HepG2 (cell line): ENCODE measurements around the gene SEMA3F. TPM values are rescaled to one million over a fixed set of nuclear protein-coding genes. Genes with fewer than 3 reads are reported as not detected.

ENCODE experiments used
- DNMT3B ChIP-seq: conservative IDR thresholded peaks from 2 replicates; pipeline ENCODE4 v1.6.1; 2016; ENCODE audit warnings: missing biosample characterization, control low read depth
- GATAD1 ChIP-seq: IDR thresholded peaks from 2 replicates; pipeline ENCODE4 v1.6.1; 2016; ENCODE audit warnings: missing genetic modification reagents, missing compliant biosample characterization
- HDAC1 ChIP-seq: sonication (generic); formaldehyde crosslinking; IDR thresholded peaks from 2 replicates; pipeline ENCODE4 v1.5.1; 2020; ENCODE audit warnings: mild to moderate bottlenecking, missing genetic modification reagents
- HMG20B ChIP-seq: conservative IDR thresholded peaks from 2 replicates; pipeline ENCODE4 v1.6.1; 2016; ENCODE audit warnings: missing genetic modification reagents, missing compliant biosample characterization
- MAF1 ChIP-seq: sonication (generic); formaldehyde crosslinking; IDR thresholded peaks from 2 replicates; pipeline ENCODE4 v1.5.0; 2020; ENCODE audit warnings: missing genetic modification reagents, borderline replicate concordance
- MIXL1 ChIP-seq: IDR thresholded peaks from 2 replicates; pipeline ENCODE4 v1.6.1; 2016
- NR2F1 ChIP-seq, 2 experiments: fragments of 450-650 bp in 1 of 2; formaldehyde crosslinking in 1 of 2; IDR thresholded peaks; 2 replicates each; pipeline versions ENCODE4 v1.5.0 to v1.6.1; 2016 to 2020; ENCODE audit warnings: mild to moderate bottlenecking in 1 of 2, missing compliant biosample characterization in 1 of 2, missing genetic modification reagents in 1 of 2, moderate library complexity in 1 of 2
- NR3C1 ChIP-seq: sonication (generic); formaldehyde crosslinking; IDR thresholded peaks from 2 replicates; pipeline ENCODE4 v1.4.0; 2020; ENCODE audit warnings: missing genetic modification reagents
- RAD51 ChIP-seq: fragments of 450-650 bp; IDR thresholded peaks from 2 replicates; pipeline ENCODE4 v1.6.1; 2016; ENCODE audit warnings: borderline replicate concordance
- STAT5B ChIP-seq: sonication (generic); formaldehyde crosslinking; IDR thresholded peaks from 2 replicates; pipeline ENCODE4 v1.4.0; 2020; ENCODE audit warnings: missing genetic modification reagents
- ZBTB1 ChIP-seq: sonication (generic); formaldehyde crosslinking; IDR thresholded peaks from 2 replicates; pipeline ENCODE4 v1.4.0; 2020; ENCODE audit warnings: missing genetic modification reagents, borderline replicate concordance
- ZFP1 ChIP-seq: IDR thresholded peaks from 2 replicates; pipeline ENCODE4 v1.6.1; 2016
- ZNF468 ChIP-seq: sonication (generic); formaldehyde crosslinking; IDR thresholded peaks from 2 replicates; pipeline ENCODE4 v1.8.0; 2022; ENCODE audit warnings: mild to moderate bottlenecking, moderate library complexity, missing genetic modification reagents
- ZNF709 ChIP-seq: sonication (generic); formaldehyde crosslinking; IDR thresholded peaks from 2 replicates; pipeline ENCODE4 v1.5.0; 2020; ENCODE audit warnings: mild to moderate bottlenecking, missing genetic modification reagents
- ZNF775 ChIP-seq: sonication (generic); formaldehyde crosslinking; IDR thresholded peaks from 2 replicates; pipeline ENCODE4 v1.4.0; 2020; ENCODE audit warnings: missing genetic modification reagents, mild to moderate bottlenecking, moderate library complexity, borderline replicate concordance
- polyA plus RNA-seq, 8 experiments: library from polyadenylated mRNA; depleted of rRNA in 3 of 8; stranded (reverse) in 7 of 8; unstranded in 1 of 8; fragments of >200 nt; fragmentation: Illumina TruSeq in 4 of 8; extraction: Trizol in 4 of 8; gene quantifications; 2 replicates each; pipeline versions ENCODE4 v1.2.1 to v1.2.3, GENCODE V29; 2011 to 2016; ENCODE audit warnings: low read depth in 4 of 8, missing spikeins in 1 of 8, mixed read lengths in 1 of 8; ENCODE audit not compliant: insufficient read depth in 1 of 8
- total RNA-seq, 5 experiments: library from RNA; depleted of rRNA; stranded (reverse); fragments of >200 nt; fragmentation: Illumina TruSeq; extraction: Trizol; gene quantifications; 2 replicates each; pipeline ENCODE4 v1.2.3, GENCODE V29; 2016; ENCODE audit warnings: low read depth in 1 of 5
- TF ChIP-seq, protein P1 (sequence below): sonication (generic); formaldehyde crosslinking; conservative IDR thresholded peaks from 2 replicates; pipeline ENCODE4 v1.8.1; 2023; ENCODE audit warnings: missing genetic modification reagents
- TF ChIP-seq, protein P2 (sequence below): sonication (generic); formaldehyde crosslinking; IDR thresholded peaks from 2 replicates; pipeline ENCODE4 v1.5.1; 2020; ENCODE audit warnings: missing genetic modification reagents, mild to moderate bottlenecking, borderline replicate concordance
- TF ChIP-seq, protein P3 (sequence below): sonication (generic); formaldehyde crosslinking; IDR thresholded peaks from 2 replicates; pipeline ENCODE4 v1.9.0; 2021; ENCODE audit warnings: missing genetic modification reagents, mild to moderate bottlenecking, borderline replicate concordance
- TF ChIP-seq, protein P4 (sequence below): sonication (generic); formaldehyde crosslinking; IDR thresholded peaks from 2 replicates; pipeline ENCODE4 v1.9.0; 2021; ENCODE audit warnings: missing genetic modification reagents, borderline replicate concordance
- TF ChIP-seq, protein P5 (sequence below): sonication (generic); formaldehyde crosslinking; IDR thresholded peaks from 2 replicates; pipeline ENCODE4 v1.4.0; 2020; ENCODE audit warnings: missing genetic modification reagents

SEMA3F gene
- total and polyA plus RNA-seq, 2 of the 13 experiments (the other 11 are each of a cell fraction or from before 2014, with no cell fraction given), result 7.6 to 17.2 TPM

DNA sequence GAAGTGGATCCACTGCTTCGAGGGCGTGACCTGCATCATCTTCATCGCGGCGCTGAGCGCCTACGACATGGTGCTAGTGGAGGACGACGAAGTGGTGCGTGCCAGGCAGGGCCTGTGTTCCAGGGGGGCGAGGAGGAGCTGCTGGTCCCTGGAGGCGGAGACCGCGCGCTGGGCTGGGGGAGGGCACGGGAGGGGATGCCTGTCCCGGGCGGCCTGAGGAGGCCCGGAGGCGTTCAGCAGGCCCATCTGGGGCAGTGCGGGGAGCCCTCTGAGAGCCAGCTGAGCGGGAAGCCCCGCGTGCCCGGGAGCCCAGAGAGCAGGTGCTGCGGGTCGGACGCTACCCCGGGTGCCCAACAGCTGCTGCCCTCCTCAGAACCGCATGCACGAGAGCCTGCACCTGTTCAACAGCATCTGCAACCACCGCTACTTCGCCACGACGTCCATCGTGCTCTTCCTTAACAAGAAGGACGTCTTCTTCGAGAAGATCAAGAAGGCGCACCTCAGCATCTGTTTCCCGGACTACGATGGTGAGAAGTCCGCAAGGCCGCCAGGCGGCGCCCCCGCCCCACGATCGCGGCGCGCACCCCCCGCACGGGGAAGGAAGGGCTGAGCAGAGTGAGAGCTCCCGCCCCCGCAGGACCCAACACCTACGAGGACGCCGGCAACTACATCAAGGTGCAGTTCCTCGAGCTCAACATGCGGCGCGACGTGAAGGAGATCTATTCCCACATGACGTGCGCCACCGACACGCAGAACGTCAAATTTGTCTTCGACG, 39.2 kb downstream of the SEMA3F start (continued):
- TF ChIP-seq, protein P1, sequence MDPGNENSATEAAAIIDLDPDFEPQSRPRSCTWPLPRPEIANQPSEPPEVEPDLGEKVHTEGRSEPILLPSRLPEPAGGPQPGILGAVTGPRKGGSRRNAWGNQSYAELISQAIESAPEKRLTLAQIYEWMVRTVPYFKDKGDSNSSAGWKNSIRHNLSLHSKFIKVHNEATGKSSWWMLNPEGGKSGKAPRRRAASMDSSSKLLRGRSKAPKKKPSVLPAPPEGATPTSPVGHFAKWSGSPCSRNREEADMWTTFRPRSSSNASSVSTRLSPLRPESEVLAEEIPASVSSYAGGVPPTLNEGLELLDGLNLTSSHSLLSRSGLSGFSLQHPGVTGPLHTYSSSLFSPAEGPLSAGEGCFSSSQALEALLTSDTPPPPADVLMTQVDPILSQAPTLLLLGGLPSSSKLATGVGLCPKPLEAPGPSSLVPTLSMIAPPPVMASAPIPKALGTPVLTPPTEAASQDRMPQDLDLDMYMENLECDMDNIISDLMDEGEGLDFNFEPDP, result no peak
- no peak for TF ChIP-seq DNMT3B (CRISPR knock-in tag)
- TF ChIP-seq HDAC1, result peak; percentile 55
- TF ChIP-seq, protein P2, sequence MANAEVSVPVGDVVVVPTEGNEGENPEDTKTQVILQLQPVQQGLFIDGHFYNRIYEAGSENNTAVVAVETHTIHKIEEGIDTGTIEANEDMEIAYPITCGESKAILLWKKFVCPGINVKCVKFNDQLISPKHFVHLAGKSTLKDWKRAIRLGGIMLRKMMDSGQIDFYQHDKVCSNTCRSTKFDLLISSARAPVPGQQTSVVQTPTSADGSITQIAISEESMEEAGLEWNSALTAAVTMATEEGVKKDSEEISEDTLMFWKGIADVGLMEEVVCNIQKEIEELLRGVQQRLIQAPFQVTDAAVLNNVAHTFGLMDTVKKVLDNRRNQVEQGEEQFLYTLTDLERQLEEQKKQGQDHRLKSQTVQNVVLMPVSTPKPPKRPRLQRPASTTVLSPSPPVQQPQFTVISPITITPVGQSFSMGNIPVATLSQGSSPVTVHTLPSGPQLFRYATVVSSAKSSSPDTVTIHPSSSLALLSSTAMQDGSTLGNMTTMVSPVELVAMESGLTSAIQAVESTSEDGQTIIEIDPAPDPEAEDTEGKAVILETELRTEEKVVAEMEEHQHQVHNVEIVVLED (CRISPR knock-in tag), result no peak
- TF ChIP-seq ZFP1 (CRISPR knock-in tag), result no peak
- no peak for TF ChIP-seq NR3C1
- no peak for TF ChIP-seq MAF1 (CRISPR knock-in tag)
- TF ChIP-seq MIXL1 (CRISPR knock-in tag), result peak; percentile 34; the same call in 1 of the 2 replicates
- no peak for TF ChIP-seq RAD51
- TF ChIP-seq STAT5B (CRISPR knock-in tag), result no peak
- no peak for TF ChIP-seq ZNF709 (CRISPR knock-in tag)
- TF ChIP-seq ZNF775 (CRISPR knock-in tag), result no peak
- TF ChIP-seq, protein P3, sequence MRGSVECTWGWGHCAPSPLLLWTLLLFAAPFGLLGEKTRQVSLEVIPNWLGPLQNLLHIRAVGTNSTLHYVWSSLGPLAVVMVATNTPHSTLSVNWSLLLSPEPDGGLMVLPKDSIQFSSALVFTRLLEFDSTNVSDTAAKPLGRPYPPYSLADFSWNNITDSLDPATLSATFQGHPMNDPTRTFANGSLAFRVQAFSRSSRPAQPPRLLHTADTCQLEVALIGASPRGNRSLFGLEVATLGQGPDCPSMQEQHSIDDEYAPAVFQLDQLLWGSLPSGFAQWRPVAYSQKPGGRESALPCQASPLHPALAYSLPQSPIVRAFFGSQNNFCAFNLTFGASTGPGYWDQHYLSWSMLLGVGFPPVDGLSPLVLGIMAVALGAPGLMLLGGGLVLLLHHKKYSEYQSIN, result no peak
- TF ChIP-seq NR2F1 (CRISPR knock-in tag; IDR thresholded peaks at IDR 0.05), result no peak; a peak in 1 of 4 replicates
- TF ChIP-seq ZNF468, result no peak
- TF ChIP-seq, protein P4, sequence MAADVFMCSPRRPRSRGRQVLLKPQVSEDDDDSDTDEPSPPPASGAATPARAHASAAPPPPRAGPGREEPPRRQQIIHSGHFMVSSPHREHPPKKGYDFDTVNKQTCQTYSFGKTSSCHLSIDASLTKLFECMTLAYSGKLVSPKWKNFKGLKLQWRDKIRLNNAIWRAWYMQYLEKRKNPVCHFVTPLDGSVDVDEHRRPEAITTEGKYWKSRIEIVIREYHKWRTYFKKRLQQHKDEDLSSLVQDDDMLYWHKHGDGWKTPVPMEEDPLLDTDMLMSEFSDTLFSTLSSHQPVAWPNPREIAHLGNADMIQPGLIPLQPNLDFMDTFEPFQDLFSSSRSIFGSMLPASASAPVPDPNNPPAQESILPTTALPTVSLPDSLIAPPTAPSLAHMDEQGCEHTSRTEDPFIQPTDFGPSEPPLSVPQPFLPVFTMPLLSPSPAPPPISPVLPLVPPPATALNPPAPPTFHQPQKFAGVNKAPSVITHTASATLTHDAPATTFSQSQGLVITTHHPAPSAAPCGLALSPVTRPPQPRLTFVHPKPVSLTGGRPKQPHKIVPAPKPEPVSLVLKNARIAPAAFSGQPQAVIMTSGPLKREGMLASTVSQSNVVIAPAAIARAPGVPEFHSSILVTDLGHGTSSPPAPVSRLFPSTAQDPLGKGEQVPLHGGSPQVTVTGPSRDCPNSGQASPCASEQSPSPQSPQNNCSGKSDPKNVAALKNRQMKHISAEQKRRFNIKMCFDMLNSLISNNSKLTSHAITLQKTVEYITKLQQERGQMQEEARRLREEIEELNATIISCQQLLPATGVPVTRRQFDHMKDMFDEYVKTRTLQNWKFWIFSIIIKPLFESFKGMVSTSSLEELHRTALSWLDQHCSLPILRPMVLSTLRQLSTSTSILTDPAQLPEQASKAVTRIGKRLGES (CRISPR knock-in tag), result no peak
- no peak for TF ChIP-seq GATAD1 (CRISPR knock-in tag)
- no peak for TF ChIP-seq ZBTB1 (CRISPR knock-in tag)
- no peak for TF ChIP-seq HMG20B (CRISPR knock-in tag)
- TF ChIP-seq, protein P5, sequence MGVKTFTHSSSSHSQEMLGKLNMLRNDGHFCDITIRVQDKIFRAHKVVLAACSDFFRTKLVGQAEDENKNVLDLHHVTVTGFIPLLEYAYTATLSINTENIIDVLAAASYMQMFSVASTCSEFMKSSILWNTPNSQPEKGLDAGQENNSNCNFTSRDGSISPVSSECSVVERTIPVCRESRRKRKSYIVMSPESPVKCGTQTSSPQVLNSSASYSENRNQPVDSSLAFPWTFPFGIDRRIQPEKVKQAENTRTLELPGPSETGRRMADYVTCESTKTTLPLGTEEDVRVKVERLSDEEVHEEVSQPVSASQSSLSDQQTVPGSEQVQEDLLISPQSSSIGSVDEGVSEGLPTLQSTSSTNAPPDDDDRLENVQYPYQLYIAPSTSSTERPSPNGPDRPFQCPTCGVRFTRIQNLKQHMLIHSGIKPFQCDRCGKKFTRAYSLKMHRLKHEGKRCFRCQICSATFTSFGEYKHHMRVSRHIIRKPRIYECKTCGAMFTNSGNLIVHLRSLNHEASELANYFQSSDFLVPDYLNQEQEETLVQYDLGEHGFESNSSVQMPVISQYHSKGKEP (CRISPR knock-in tag), result 0 out of 2 replicates have a peak, but pooled peaks have one; percentile 36
